ENCODE data around the gene PRKCD.
"Not testable (repeated sequence)": the region's sequence is repeated elsewhere in the genome, so short reads cannot be mapped to it uniquely, and the experiment has no call there.

Gene PRKCD

GRCh38 chr3:53146319-53146891 is 14.6 kb upstream of the PRKCD start:
- no peak overlapping the region for H3K4me3 ChIP-seq (ENCODE audit: low read depth, low read length)
- no peak for TF ChIP-seq CTCF (conservative IDR thresholded peaks at IDR 0.05; ENCODE audit: low read depth, low read length)
- DNase-seq (ENCODE audit: low read depth), result no peak

GRCh38 chr3:53147151-53147902 is 13.7 kb upstream of the PRKCD start:
- H3K4me3 ChIP-seq (ENCODE audit: low read depth, low read length), result no peak overlapping the region
- no peak for TF ChIP-seq CTCF (conservative IDR thresholded peaks at IDR 0.05; ENCODE audit: low read depth, low read length)
- no peak for DNase-seq (ENCODE audit: low read depth)

GRCh38 chr3:53147903-53148400 is 13.1 kb upstream of the PRKCD start:
- no peak for DNase-seq (ENCODE audit: low read depth)
- no peak for TF ChIP-seq CTCF (conservative IDR thresholded peaks at IDR 0.05; ENCODE audit: low read depth, low read length)
- no peak overlapping the region for H3K4me3 ChIP-seq (ENCODE audit: low read depth, low read length)

- TF ChIP-seq CTCF (conservative IDR thresholded peaks at IDR 0.05; ENCODE audit: low read depth, low read length), result no peak
- DNase-seq (ENCODE audit: low read depth), result no peak
- H3K4me3 ChIP-seq (ENCODE audit: low read depth, low read length), result no peak overlapping the region
Measured at GRCh38 chr3:53149006-53149690, 11.9 kb upstream of the PRKCD start.

- no peak for TF ChIP-seq CTCF (conservative IDR thresholded peaks at IDR 0.05; ENCODE audit: low read depth, low read length)
- DNase-seq (ENCODE audit: low read depth), result no peak
- H3K4me3 ChIP-seq (ENCODE audit: low read depth, low read length), result no peak overlapping the region
Measured at GRCh38 chr3:53149699-53150098, 11.3 kb upstream of the PRKCD start.

GRCh38 chr3:53150247-53151085 is 10.5 kb upstream of the PRKCD start:
- H3K4me3 ChIP-seq (ENCODE audit: low read depth, low read length), result no peak overlapping the region
- TF ChIP-seq CTCF (conservative IDR thresholded peaks at IDR 0.05; ENCODE audit: low read depth, low read length), result no peak
- DNase-seq (ENCODE audit: low read depth), result no peak

- H3K4me3 ChIP-seq (ENCODE audit: low read depth, low read length); DNase-seq (ENCODE audit: low read depth): not testable (repeated sequence)
Measured at GRCh38 chr3:53151086-53151438, 9.9 kb upstream of the PRKCD start.
